GM18861 (cell line): Measurements from ENCODE around the gene ILF3.

Experiments
- ATAC-seq: cut with Tn5 transposase; IDR thresholded peaks from one replicate; pipeline ENCODE4 v1.9.1; 2021; ENCODE audit not compliant: unreplicated experiment

Gene ILF3

DNA sequence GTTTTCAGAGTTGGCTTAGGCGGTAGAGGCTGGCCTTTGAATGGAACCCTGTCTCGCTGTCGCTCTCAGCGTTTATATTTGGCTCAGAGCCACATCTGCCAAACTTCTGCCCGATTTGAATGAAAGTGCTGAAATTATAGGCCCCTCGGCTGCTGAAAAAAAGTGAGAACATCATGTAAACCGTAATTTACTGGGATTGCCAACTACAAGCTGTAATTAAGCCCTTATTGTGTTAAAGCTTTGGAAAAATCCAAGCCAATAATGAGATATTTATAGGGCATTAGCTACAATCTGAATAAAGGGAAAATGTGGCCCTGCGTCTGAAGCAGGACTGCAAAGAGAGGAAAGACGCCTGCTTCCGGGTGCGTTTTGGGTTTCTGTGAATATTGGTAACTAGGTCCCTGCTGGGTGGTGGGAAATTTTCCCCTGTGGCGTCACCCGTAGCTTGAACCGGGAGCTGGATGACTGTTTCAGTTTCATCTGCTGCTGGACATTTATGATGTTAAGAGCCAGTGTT lies 73.6 kb downstream of the ILF3 start:
- ATAC-seq: no peak

DNA sequence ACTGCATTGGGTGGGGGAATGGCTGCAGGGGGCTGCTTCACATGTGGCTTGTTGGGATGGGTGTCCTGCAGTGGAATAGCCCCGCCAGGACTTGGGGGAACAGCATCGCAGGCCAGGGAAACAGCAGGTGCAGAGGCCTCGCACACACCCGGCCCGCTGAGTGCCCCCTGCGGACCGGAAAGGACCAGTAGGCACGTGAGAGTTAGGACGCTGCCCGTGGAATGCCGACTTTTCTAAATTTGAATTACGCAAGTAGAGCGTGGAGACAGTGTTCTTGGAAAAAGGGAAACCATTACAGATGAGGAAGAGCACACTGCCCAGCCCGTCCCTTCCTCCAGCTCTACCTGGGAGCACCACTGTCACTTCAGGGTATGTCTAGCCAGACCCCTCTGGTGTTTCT lies 75.3 kb downstream of the ILF3 start:
- ATAC-seq: no peak

DNA sequence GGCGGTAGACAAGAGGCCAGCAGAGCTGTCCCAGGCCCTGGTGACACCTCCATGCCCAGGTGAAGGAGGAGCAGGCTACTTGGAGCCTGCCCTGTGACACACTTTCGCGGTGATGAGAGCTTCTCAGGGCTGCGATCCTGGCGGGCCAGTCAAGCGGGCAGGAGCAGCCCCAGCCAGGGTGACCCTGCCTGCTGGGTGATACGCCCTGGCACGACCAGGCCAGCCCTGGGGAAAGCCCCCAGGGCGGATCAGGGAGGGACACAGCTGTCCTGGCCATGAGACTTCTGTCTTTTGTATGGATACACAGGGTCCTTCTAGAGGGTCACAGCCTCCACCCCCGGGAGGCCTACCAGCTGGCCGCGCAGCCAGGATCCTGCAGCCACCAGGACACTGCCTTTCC lies 76.8 kb downstream of the ILF3 start:
- ATAC-seq: no peak

- no peak for ATAC-seq
Measured at GRCh38 chr19:10735741-10736140, 81.6 kb downstream of the ILF3 start.

GRCh38 chr19:10736189-10736588 lies 82.0 kb downstream of the ILF3 start:
- ATAC-seq: no peak

DNA sequence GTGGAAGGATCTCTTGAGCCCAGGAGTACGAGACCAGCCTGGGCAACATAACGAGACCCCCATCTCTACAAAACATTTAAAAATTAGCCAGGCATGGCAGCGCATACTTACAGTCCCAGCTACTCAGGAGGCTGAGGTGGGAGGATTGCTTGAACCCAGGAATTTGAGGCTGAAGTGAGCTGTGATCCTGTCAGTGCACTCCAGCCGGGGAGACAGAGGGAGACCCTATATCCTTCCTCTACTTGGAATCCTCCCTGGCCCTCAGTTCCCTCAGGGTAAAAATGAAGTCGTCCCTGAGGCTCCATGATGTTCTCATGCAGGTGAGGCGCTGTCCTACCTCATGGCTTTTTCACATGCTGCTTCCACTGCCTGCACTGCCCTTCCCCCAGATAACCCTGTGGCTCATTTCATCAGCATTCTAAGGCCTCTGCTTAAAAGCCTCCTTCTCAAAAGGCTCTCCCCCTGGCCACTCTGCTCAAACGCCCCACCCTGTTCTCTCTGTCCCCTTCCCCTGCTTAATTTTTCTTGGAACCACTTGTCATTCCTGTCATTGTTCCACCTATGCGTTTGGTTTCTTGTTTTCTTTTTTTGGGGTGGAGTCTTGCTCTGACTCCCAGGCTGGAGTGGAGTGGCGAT lies 82.9 kb downstream of the ILF3 start:
- no peak for ATAC-seq

- ATAC-seq: no peak
Measured at GRCh38 chr19:10737722-10738121, 83.6 kb downstream of the ILF3 start.

GRCh38 chr19:10740798-10741197 lies 86.7 kb downstream of the ILF3 start:
- no peak for ATAC-seq
